OCI-M2 (cell line): ENCODE measurements around the gene PKP4.
"Not testable (repeated sequence)": the region's sequence is repeated elsewhere in the genome, so short reads cannot be mapped to it uniquely, and the experiment has no call there.

Source experiments
- DNase-seq: peaks from one replicate; lab custom pipeline; 2025; ENCODE audit not compliant: unreplicated experiment; lab: John Stamatoyannopoulos, UW

PKP4 gene

GRCh38 chr2:158472829-158473228 is 16.1 kb downstream of the PKP4 start:
- not testable (repeated sequence) for DNase-seq

- not testable (repeated sequence) for DNase-seq
Measured at GRCh38 chr2:158473300-158473699, 16.5 kb downstream of the PKP4 start.

GRCh38 chr2:158473719-158474392 is 17.1 kb downstream of the PKP4 start:
- DNase-seq = no peak

GRCh38 chr2:158474526-158475011 is 17.8 kb downstream of the PKP4 start:
- not testable (repeated sequence) for DNase-seq

- no peak for DNase-seq
Measured at GRCh38 chr2:158477202-158477601, 20.4 kb downstream of the PKP4 start.

- DNase-seq = no peak
Measured at GRCh38 chr2:158478237-158478636, 21.5 kb downstream of the PKP4 start.

- no peak for DNase-seq
Measured at GRCh38 chr2:158478816-158479215, 22.1 kb downstream of the PKP4 start.

GRCh38 chr2:158481116-158481515 is 24.4 kb downstream of the PKP4 start:
- DNase-seq = no peak

GRCh38 chr2:158482594-158482993 is 25.8 kb downstream of the PKP4 start:
- no peak for DNase-seq

- DNase-seq = no peak
Measured at GRCh38 chr2:158484892-158485556, 28.3 kb downstream of the PKP4 start.

- DNase-seq = no peak
Measured at GRCh38 chr2:158486150-158486969, 29.6 kb downstream of the PKP4 start.

- no peak for DNase-seq
Measured at GRCh38 chr2:158486970-158487325, 30.2 kb downstream of the PKP4 start.

GRCh38 chr2:158487419-158487818 is 30.7 kb downstream of the PKP4 start:
- DNase-seq = no peak

- no peak for DNase-seq
Measured at GRCh38 chr2:158488442-158489216, 31.9 kb downstream of the PKP4 start.

GRCh38 chr2:158489366-158490112 is 32.8 kb downstream of the PKP4 start:
- DNase-seq = no peak

- DNase-seq = no peak
Measured at GRCh38 chr2:158491072-158491471, 34.3 kb downstream of the PKP4 start.

GRCh38 chr2:158493458-158493857 is 36.7 kb downstream of the PKP4 start:
- no peak for DNase-seq

- no peak for DNase-seq
Measured at GRCh38 chr2:158495175-158495574, 38.4 kb downstream of the PKP4 start.

- DNase-seq = no peak
Measured at GRCh38 chr2:158496986-158497385, 40.2 kb downstream of the PKP4 start.

- no peak for DNase-seq
Measured at GRCh38 chr2:158497486-158497885, 40.7 kb downstream of the PKP4 start.
